HEK293 (cell line): Measurements from ENCODE around the gene NAV3.

ENCODE experiments used
- CTCF ChIA-PET: fragments of 350-600 bp; formaldehyde crosslinking; extraction: SDS; loops from one replicate; lab custom pipeline; 2021; ENCODE audit warnings: antibody characterized with exemption; lab: Yijun Ruan, JAX
- POLR2A ChIA-PET: fragments of 300-600 bp; formaldehyde crosslinking; extraction: SDS; loops from one replicate; lab custom pipeline; 2020; ENCODE audit warnings: antibody characterized with exemption, inconsistent platforms; lab: Yijun Ruan, JAX
- H3K27ac ChIP-seq: fragments of 200-500 bp; sonication (Bioruptor generic); 2 replicates; pipeline ENCODE4 v1.5.1; 2014; ENCODE audit warnings: low read depth, low read length, control low read depth, inconsistent platforms; ENCODE audit errors: extremely low read depth
- H3K36me3 ChIP-seq, 2 experiments: fragments of 200-500 bp in 1 of 2; sonication (Bioruptor generic) in 1 of 2; 1 replicate in 1 of 2; 2 replicates in 1 of 2; pipeline ENCODE4 v1.5.1; 2014 to 2017; ENCODE audit warnings: inconsistent platforms in 2 of 2, low read length in 2 of 2; ENCODE audit not compliant: control insufficient read depth in 2 of 2, insufficient read depth in 1 of 2
- H3K4me1 ChIP-seq: fragments of 200-500 bp; sonication (Bioruptor generic); 2 replicates; pipeline ENCODE4 v1.5.1; 2014; ENCODE audit warnings: mild to moderate bottlenecking, low read length, inconsistent platforms; ENCODE audit not compliant: control insufficient read depth, insufficient read depth
- H3K4me3 ChIP-seq: 2 replicates; pipeline ENCODE4 v1.5.1; 2011; ENCODE audit warnings: low read depth, mild to moderate bottlenecking, control low read depth, low read length, moderate library complexity
- H3K9me3 ChIP-seq: fragments of 200-500 bp; sonication (Bioruptor generic); 2 replicates; pipeline ENCODE4 v1.5.1; 2014; ENCODE audit warnings: low read depth, low read length, inconsistent platforms; ENCODE audit not compliant: control insufficient read depth, insufficient read depth
- IKZF3 ChIP-seq: fragments of 450-650 bp; IDR thresholded peaks from 2 replicates; pipeline ENCODE4 v1.5.0; 2018; ENCODE audit warnings: missing biosample characterization, mild to moderate bottlenecking, missing genetic modification characterization, moderate library complexity
- KLF1 ChIP-seq: fragments of 450-650 bp; formaldehyde crosslinking; IDR thresholded peaks from 2 replicates; pipeline ENCODE4 v1.5.1; 2016; ENCODE audit warnings: missing biosample characterization, missing genetic modification characterization
- PRDM1 ChIP-seq: fragments of 450-650 bp; formaldehyde crosslinking; IDR thresholded peaks from 2 replicates; pipeline ENCODE4; 2016; ENCODE audit warnings: missing biosample characterization, missing genetic modification characterization
- PRDM2 ChIP-seq: fragments of 450-650 bp; formaldehyde crosslinking; IDR thresholded peaks from 2 replicates; pipeline ENCODE4 v1.5.1; 2016; ENCODE audit warnings: missing biosample characterization, missing genetic modification characterization, borderline replicate concordance
- SCRT1 ChIP-seq: fragments of 450-650 bp; formaldehyde crosslinking; IDR thresholded peaks from 2 replicates; pipeline ENCODE4 v1.5.1; 2016; ENCODE audit warnings: missing biosample characterization, missing genetic modification characterization, borderline replicate concordance
- ZBTB26 ChIP-seq: fragments of 450-650 bp; formaldehyde crosslinking; optimal IDR thresholded peaks from 2 replicates; pipeline ENCODE3; 2016; ENCODE audit warnings: missing biosample characterization, mild to moderate bottlenecking, missing genetic modification characterization
- ZFP69B ChIP-seq: fragments of 450-650 bp; formaldehyde crosslinking; IDR thresholded peaks from 2 replicates; pipeline ENCODE4 v1.5.1; 2016; ENCODE audit warnings: missing biosample characterization, missing genetic modification characterization
- ZNF146 ChIP-seq: fragments of 450-650 bp; formaldehyde crosslinking; IDR thresholded peaks from 2 replicates; pipeline ENCODE4 v1.5.1; 2016; ENCODE audit warnings: missing biosample characterization, missing genetic modification characterization
- ZNF157 ChIP-seq: fragments of 450-650 bp; formaldehyde crosslinking; IDR thresholded peaks from 2 replicates; pipeline ENCODE4 v1.5.1; 2016; ENCODE audit warnings: missing biosample characterization, missing genetic modification characterization
- ZNF169 ChIP-seq: fragments of 450-650 bp; formaldehyde crosslinking; IDR thresholded peaks from 2 replicates; pipeline ENCODE4 v1.5.1; 2016; ENCODE audit warnings: missing biosample characterization, missing genetic modification characterization
- ZNF24 ChIP-seq: fragments of 450-650 bp; formaldehyde crosslinking; IDR thresholded peaks from 2 replicates; pipeline ENCODE4 v1.5.1; 2016; ENCODE audit warnings: missing biosample characterization, missing genetic modification characterization
- ZNF394 ChIP-seq: fragments of 450-650 bp; formaldehyde crosslinking; IDR thresholded peaks from 2 replicates; pipeline ENCODE4 v1.5.1; 2016; ENCODE audit warnings: missing biosample characterization, missing genetic modification characterization, mild to moderate bottlenecking, moderate library complexity, borderline replicate concordance
- ZNF501 ChIP-seq: fragments of 450-650 bp; formaldehyde crosslinking; IDR thresholded peaks from 2 replicates; pipeline ENCODE4 v1.5.1; 2016; ENCODE audit warnings: missing biosample characterization, missing genetic modification characterization
- ZNF529 ChIP-seq: fragments of 450-650 bp; formaldehyde crosslinking; IDR thresholded peaks from 2 replicates; pipeline ENCODE4 v1.5.1; 2017; ENCODE audit warnings: missing genetic modification characterization, missing biosample characterization; ENCODE audit not compliant: insufficient replicate concordance
- ZNF549 ChIP-seq: fragments of 450-650 bp; IDR thresholded peaks from 2 replicates; pipeline ENCODE4 v1.5.1; 2018; ENCODE audit warnings: missing biosample characterization, missing genetic modification characterization, mild to moderate bottlenecking, inconsistent platforms, moderate library complexity
- ZNF600 ChIP-seq: fragments of 450-650 bp; formaldehyde crosslinking; IDR thresholded peaks from 2 replicates; pipeline ENCODE4 v1.5.1; 2016; ENCODE audit warnings: missing biosample characterization, missing genetic modification characterization
- ZNF658 ChIP-seq: fragments of 450-650 bp; formaldehyde crosslinking; IDR thresholded peaks from 2 replicates; pipeline ENCODE4; 2016; ENCODE audit warnings: missing biosample characterization, missing genetic modification characterization
- ZNF664 ChIP-seq: fragments of 450-650 bp; formaldehyde crosslinking; IDR thresholded peaks from 2 replicates; pipeline ENCODE4 v1.5.1; 2016; ENCODE audit warnings: missing biosample characterization, missing genetic modification characterization
- ZNF791 ChIP-seq: fragments of 450-650 bp; formaldehyde crosslinking; IDR thresholded peaks from 2 replicates; pipeline ENCODE4 v1.5.1; 2016; ENCODE audit warnings: missing biosample characterization, missing genetic modification characterization
- ZSCAN30 ChIP-seq: fragments of 450-650 bp; IDR thresholded peaks from 2 replicates; pipeline ENCODE4 v1.5.1; 2018; ENCODE audit warnings: missing biosample characterization, mild to moderate bottlenecking, missing genetic modification characterization, moderate library complexity
- ZSCAN5A ChIP-seq: fragments of 450-650 bp; formaldehyde crosslinking; IDR thresholded peaks from 2 replicates; pipeline ENCODE4 v1.5.1; 2016; ENCODE audit warnings: missing biosample characterization, missing genetic modification characterization

Gene NAV3

GRCh38 chr12:78194448-78194847 lies 363.8 kb downstream of the NAV3 start:
- POLR2A ChIA-PET = no interaction called here
- H3K4me1 ChIP-seq = no peaks in the 10 kb centered on the region
- CTCF ChIA-PET = no interaction called here
- H3K27ac ChIP-seq = no peak overlapping the region
- TF ChIP-seq ZNF157 (tag by site-specific recombination) (no peak), ZNF529 (tag by site-specific recombination) (no peak), ZNF791 (tag by site-specific recombination) (no peak), ZNF169 (tag by site-specific recombination) (no peak), PRDM1 (tag by site-specific recombination) (no peak), ZNF146 (tag by site-specific recombination) (no peak)
- TF ChIP-seq, all 188 proteins: peak for 0
- Histone ChIP-seq H3K9me3 (no peaks in the 10 kb centered on the region), H3K4me3 (no peak overlapping the region), H3K36me3 (no peaks in the 10 kb centered on the region)

GRCh38 chr12:78198896-78199295 lies 368.2 kb downstream of the NAV3 start:
- TF ChIP-seq SCRT1 (tag by site-specific recombination) (no peak), IKZF3 (tag by site-specific recombination) (no peak), ZNF658 (tag by site-specific recombination) (no peak), ZNF394 (tag by site-specific recombination) (no peak), ZNF501 (tag by site-specific recombination) (no peak), ZBTB26 (tag by site-specific recombination) (no peak), ZSCAN5A (tag by site-specific recombination) (no peak), ZSCAN30 (no peak), ZNF529 (tag by site-specific recombination) (no peak), ZFP69B (tag by site-specific recombination) (no peak)
- TF ChIP-seq, all 188 proteins: peak for 0
- no peaks in the 10 kb centered on the region for H3K9me3 ChIP-seq
- H3K4me3 ChIP-seq = no peak overlapping the region
- ChIA-PET POLR2A (no interaction called here), CTCF (interaction anchor here (0.6 kb wide), 1 partner anchor 1980 kb away, joined by 3 read pairs; no protein-coding TSS in a partner anchor)
- no peaks in the 10 kb centered on the region for H3K4me1 ChIP-seq
- no peak overlapping the region for H3K27ac ChIP-seq
- no peaks in the 10 kb centered on the region for H3K36me3 ChIP-seq

- ChIA-PET POLR2A (no interaction called here), CTCF (interaction anchor here (1.1 kb wide), 1 partner anchor 10 kb away, joined by 3 read pairs; no protein-coding TSS in a partner anchor)
- no peaks in the 10 kb centered on the region for H3K36me3 ChIP-seq
- no peaks in the 10 kb centered on the region for H3K4me1 ChIP-seq
- H3K9me3 ChIP-seq = no peaks in the 10 kb centered on the region
- no peak overlapping the region for H3K27ac ChIP-seq
- no peak overlapping the region for H3K4me3 ChIP-seq
- no peak for TF ChIP-seq ZNF600 (tag by site-specific recombination)
These were observed 369.2 kb downstream of the NAV3 start for GRCh38 chr12:78199926-78200325.

DNA sequence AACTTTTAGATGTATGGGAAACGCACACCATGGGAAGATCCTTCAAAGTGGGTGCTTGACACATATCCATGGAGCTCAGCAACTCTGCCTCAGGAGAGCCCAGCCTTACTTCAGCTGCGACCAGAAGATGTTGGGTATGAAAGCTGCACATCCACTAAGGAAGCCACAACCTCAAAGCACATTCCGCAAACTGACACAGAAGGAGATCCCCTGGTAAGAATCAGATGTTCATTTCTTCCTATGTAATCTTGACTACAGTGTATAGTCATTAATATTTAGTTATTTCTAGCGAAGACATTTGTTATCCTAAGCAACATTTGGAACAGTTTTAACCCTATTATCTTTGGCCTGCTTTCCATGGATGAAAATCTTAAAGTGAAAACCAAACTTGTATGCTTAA lies 374.2 kb downstream of the NAV3 start:
- POLR2A ChIA-PET = no interaction called here
- H3K27ac ChIP-seq = no peak overlapping the region
- no peak overlapping the region for H3K4me3 ChIP-seq
- H3K4me1 ChIP-seq = no peaks in the 10 kb centered on the region
- CTCF ChIA-PET = no interaction called here
- no peaks in the 10 kb centered on the region for H3K9me3 ChIP-seq
- no peaks in the 10 kb centered on the region for H3K36me3 ChIP-seq
- TF ChIP-seq PRDM2 (tag by site-specific recombination) = no peak
- no peak for TF ChIP-seq ZNF549
- TF ChIP-seq ZNF664 = no peak
- TF ChIP-seq KLF1 (tag by site-specific recombination) = no peak
- TF ChIP-seq ZNF24 (tag by site-specific recombination) = no peak
